Inflammatory macrophage treated with lipopolysaccharide for 4 hours (primary cell): ENCODE results near the gene TTBK1.

Source experiments
- DNase-seq: peaks from one replicate; pipeline ENCODE4 v3.0.0-alpha.2; 2020

The TTBK1 gene

GRCh38 chr6:43226192-43226851 is 17.0 kb upstream of the TTBK1 start:
- DNase-seq: no peak

GRCh38 chr6:43228951-43229802 is 14.1 kb upstream of the TTBK1 start, which contains the start of gene DNPH1:
TSS of gene DNPH1 (minus strand) at chr6:43229481. CDS start at chr6:43229456, 25 bp downstream.
- peak; percentile 60 for DNase-seq

GRCh38 chr6:43229803-43230620 is 13.3 kb upstream of the TTBK1 start:
- DNase-seq: no peak

GRCh38 chr6:43231053-43231452 is 12.2 kb upstream of the TTBK1 start:
- no peak for DNase-seq

- no peak for DNase-seq
Observed at GRCh38 chr6:43231735-43232450, 11.4 kb upstream of the TTBK1 start.

- DNase-seq: no peak
Observed at GRCh38 chr6:43235841-43236240, 7.4 kb upstream of the TTBK1 start.

GRCh38 chr6:43239054-43239453 is 4.2 kb upstream of the TTBK1 start:
- no peak for DNase-seq

- peak; percentile 49 for DNase-seq
Observed at GRCh38 chr6:43240950-43241349, 2.3 kb upstream of the TTBK1 start.

GRCh38 chr6:43241446-43241845 is 1.8 kb upstream of the TTBK1 start:
- no peak for DNase-seq

- no peak for DNase-seq
Observed at GRCh38 chr6:43243664-43244321, 512 bp downstream of the TTBK1 start.

- peak; percentile 22 for DNase-seq
Observed at GRCh38 chr6:43246301-43247113, 3.2 kb downstream of the TTBK1 start.

GRCh38 chr6:43247114-43247999 is 4.1 kb downstream of the TTBK1 start:
- DNase-seq: peak; percentile 48

GRCh38 chr6:43248101-43248500 is 4.8 kb downstream of the TTBK1 start:
- no peak for DNase-seq

GRCh38 chr6:43248791-43249190 is 5.5 kb downstream of the TTBK1 start:
- no peak for DNase-seq

- no peak for DNase-seq
Observed at GRCh38 chr6:43250992-43251373, 7.7 kb downstream of the TTBK1 start.

GRCh38 chr6:43253401-43253800 is 10.1 kb downstream of the TTBK1 start:
- no peak for DNase-seq

- DNase-seq: peak; percentile 85
Observed at GRCh38 chr6:43254138-43254817, 11.0 kb downstream of the TTBK1 start.

- no peak for DNase-seq
Observed at GRCh38 chr6:43254846-43255245, 11.6 kb downstream of the TTBK1 start.

GRCh38 chr6:43255408-43256054 is 12.2 kb downstream of the TTBK1 start:
- no peak for DNase-seq
